ENCODE results near the gene FZD2.

The FZD2 gene

GRCh38 chr17:44547625-44548267, 9.5 kb upstream of the FZD2 start:
- no peak for DNase-seq (ENCODE audit: low spot score)
- no peak for TF ChIP-seq CTCF (IDR thresholded peaks at IDR 0.05; ENCODE audit: borderline replicate concordance, control extremely low read depth, extremely low read depth, insufficient read depth, missing control alignments)
- in situ Hi-C loops (cut with MboI; ENCODE audit: low sequenced_read_pairs, unreplicated experiment) = no loop called here

GRCh38 chr17:44548376-44549230, 8.7 kb upstream of the FZD2 start:
- in situ Hi-C loops (cut with MboI; ENCODE audit: low sequenced_read_pairs, unreplicated experiment) = no loop called here
- TF ChIP-seq CTCF (IDR thresholded peaks at IDR 0.05; ENCODE audit: borderline replicate concordance, control extremely low read depth, extremely low read depth, insufficient read depth, missing control alignments) = no peak
- no peak for DNase-seq (ENCODE audit: low spot score)

GRCh38 chr17:44549686-44550085, 7.6 kb upstream of the FZD2 start:
- in situ Hi-C loops (cut with MboI; ENCODE audit: low sequenced_read_pairs, unreplicated experiment) = no loop called here
- TF ChIP-seq CTCF (IDR thresholded peaks at IDR 0.05; ENCODE audit: borderline replicate concordance, control extremely low read depth, extremely low read depth, insufficient read depth, missing control alignments) = no peak
- no peak for DNase-seq (ENCODE audit: low spot score)

DNA sequence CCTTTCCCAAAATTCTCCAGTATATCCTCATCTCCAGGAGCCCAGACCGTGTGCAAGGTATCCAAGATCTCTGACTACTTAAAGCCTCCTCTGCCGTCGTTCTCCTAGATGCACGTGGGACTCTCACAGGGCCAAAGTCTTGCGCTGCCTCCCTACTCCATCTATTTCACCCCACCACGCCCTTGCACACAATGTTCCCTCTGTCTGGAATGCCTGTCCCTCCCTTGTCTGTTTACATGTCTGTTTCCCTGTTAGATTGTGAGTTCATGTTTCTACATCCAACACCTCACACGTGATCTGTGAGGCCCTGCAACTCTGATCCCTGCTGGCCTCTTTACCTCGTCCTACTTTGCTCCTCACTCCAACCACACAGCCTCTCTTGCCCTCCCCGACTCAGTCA, 4.9 kb upstream of the FZD2 start:
- in situ Hi-C loops (cut with MboI; ENCODE audit: low sequenced_read_pairs, unreplicated experiment) = no loop called here

GRCh38 chr17:44555099-44555498, 2.2 kb upstream of the FZD2 start:
- no peak for TF ChIP-seq CTCF (IDR thresholded peaks at IDR 0.05; ENCODE audit: borderline replicate concordance, control extremely low read depth, extremely low read depth, insufficient read depth, missing control alignments)
- in situ Hi-C loops (cut with MboI; ENCODE audit: low sequenced_read_pairs, unreplicated experiment) = no loop called here
- DNase-seq (ENCODE audit: low spot score) = no peak

More for the DNA sequence above, 4.9 kb upstream of the FZD2 start:
- no peak for TF ChIP-seq CTCF (IDR thresholded peaks at IDR 0.05; ENCODE audit: borderline replicate concordance, control extremely low read depth, extremely low read depth, insufficient read depth, missing control alignments)
- no peak for DNase-seq (ENCODE audit: low spot score)

- TF ChIP-seq CTCF (IDR thresholded peaks at IDR 0.05; ENCODE audit: borderline replicate concordance, control extremely low read depth, extremely low read depth, insufficient read depth, missing control alignments) = no peak
- DNase-seq (ENCODE audit: low spot score) = peak; percentile 79
- in situ Hi-C loops (cut with MboI; ENCODE audit: low sequenced_read_pairs, unreplicated experiment) = no loop called here
These were observed 985 bp upstream of the FZD2 start for GRCh38 chr17:44556166-44556831.
